Colon (tissue), 2 donors: Measurements from ENCODE around the gene ERCC3.
"Not testable (repeated sequence)": the region's sequence is repeated elsewhere in the genome, so short reads cannot be mapped to it uniquely, and the experiment has no call there.

ENCODE experiments used
- FAIRE-seq: peaks from 2 replicates; lab custom pipeline; 2012; peaks lifted over from hg19 to GRCh38; lab: Jason Lieb, UNC
- donor health status: control.
- donor health status: control.

The ERCC3 gene

GRCh38 chr2:127278959-127279358, 15.0 kb downstream of the ERCC3 start:
- FAIRE-seq, result no peak

- FAIRE-seq, result no peak
These were observed 16.9 kb downstream of the ERCC3 start for GRCh38 chr2:127277028-127277427.

- FAIRE-seq, result no peak
These were observed 18.2 kb downstream of the ERCC3 start for GRCh38 chr2:127275789-127276188.

- no peak for FAIRE-seq
These were observed 18.6 kb downstream of the ERCC3 start for GRCh38 chr2:127275356-127275755.

- FAIRE-seq, result no peak
These were observed 23.3 kb downstream of the ERCC3 start for GRCh38 chr2:127270663-127271062.

- FAIRE-seq, result no peak
These were observed 32.0 kb downstream of the ERCC3 start for GRCh38 chr2:127261804-127262406.

GRCh38 chr2:127259355-127259754, 34.6 kb downstream of the ERCC3 start:
- FAIRE-seq, result no peak

GRCh38 chr2:127256866-127257265, 37.1 kb downstream of the ERCC3 start:
- no peak for FAIRE-seq

GRCh38 chr2:127256381-127256780, 37.6 kb downstream of the ERCC3 start:
- no peak for FAIRE-seq

- no peak for FAIRE-seq
These were observed 38.2 kb downstream of the ERCC3 start for GRCh38 chr2:127255721-127256120.

- FAIRE-seq, result no peak
These were observed 38.8 kb downstream of the ERCC3 start for GRCh38 chr2:127255146-127255545.

GRCh38 chr2:127254386-127254981, 39.5 kb downstream of the ERCC3 start:
- no peak for FAIRE-seq

GRCh38 chr2:127241184-127241583, 52.8 kb downstream of the ERCC3 start:
- FAIRE-seq, result not testable (repeated sequence)

- FAIRE-seq, result no peak
These were observed 54.5 kb downstream of the ERCC3 start for GRCh38 chr2:127239395-127239794.

- not testable (repeated sequence) for FAIRE-seq
These were observed 56.2 kb downstream of the ERCC3 start for GRCh38 chr2:127237768-127238167.

GRCh38 chr2:127235082-127235702, 58.8 kb downstream of the ERCC3 start:
- FAIRE-seq, result no peak

GRCh38 chr2:127233710-127234109, 60.2 kb downstream of the ERCC3 start:
- FAIRE-seq, result no peak

- FAIRE-seq, result no peak
These were observed 62.6 kb downstream of the ERCC3 start for GRCh38 chr2:127231130-127231865.

GRCh38 chr2:127229555-127229954, 64.4 kb downstream of the ERCC3 start:
- FAIRE-seq, result no peak

GRCh38 chr2:127228102-127228501, 65.8 kb downstream of the ERCC3 start:
- FAIRE-seq, result no peak

GRCh38 chr2:127227264-127227660, 66.7 kb downstream of the ERCC3 start:
- not testable (repeated sequence) for FAIRE-seq

- FAIRE-seq, result no peak
These were observed 67.3 kb downstream of the ERCC3 start for GRCh38 chr2:127226520-127227263.
